ENCODE results near the gene ADSS1. TPM values are rescaled to one million over a fixed set of nuclear protein-coding genes. Genes with fewer than 3 reads are reported as not detected.

Gene ADSS1
- polyA plus RNA-seq, 1 of the 3 experiments (the other 2 are of a cell fraction), result 14.3 TPM

- Histone ChIP-seq H3F3A (replicated peaks; ENCODE audit: insufficient read depth) (no peaks in the 10 kb centered on the region), H3K9me3 (no peaks in the 10 kb centered on the region), H4K20me1 (ENCODE audit: insufficient read depth) (peaks cover 57% of the 10 kb centered on the region), H3K27me3 (ENCODE audit: insufficient read depth) (no peaks in the 10 kb centered on the region), H3K27ac (ENCODE audit: low read depth in 2 of 2, low read length in 1 of 2) (no peak overlapping the region), H2AFZ (ENCODE audit: low read depth) (no peak overlapping the region), H3K4me1 (ENCODE audit: control insufficient read depth in 1 of 2, insufficient read depth in 2 of 2, low read depth in 1 of 2, low read length in 1 of 2) (no peaks in the 10 kb centered on the region; a peak in 1 of 4 replicates), H3K9ac (no peak overlapping the region), H3K9me2 (no peaks in the 10 kb centered on the region), H3K4me3 (ENCODE audit: low read depth in 2 of 2, low read length in 1 of 2) (no peak overlapping the region), H3K4me2 (no peak overlapping the region), H3K79me2 (ENCODE audit: insufficient read depth) (peaks cover 46% of the 10 kb centered on the region), H3K36me3 (replicated peaks in 1 of 2; ENCODE audit: control insufficient read depth in 1 of 2, insufficient read depth in 2 of 2, low read length in 1 of 2) (peaks cover 0 to 38% of the 10 kb centered on the region in 2 experiments)
- POLR2A ChIA-PET, result no interaction called here
- 80% methylated on average over 1 of the region's 9 CpGs for WGBS (ENCODE audit: low lambda C conversion rate)
- CTCF ChIA-PET, result interaction anchor here (1.1 to 2.1 kb wide), 3 partner anchors 10 to 15 kb away, joined by 3 to 13 read pairs (median 6); no protein-coding TSS in a partner anchor
- DNase-seq, result no peak
- no peak for TF ChIP-seq SMC3 (IDR thresholded peaks at IDR 0.05; ENCODE audit: low read depth, low read length)
- no peak for TF ChIP-seq MXI1 (IDR thresholded peaks at IDR 0.05; ENCODE audit: low read depth, low read length)
- TF ChIP-seq, protein P1, sequence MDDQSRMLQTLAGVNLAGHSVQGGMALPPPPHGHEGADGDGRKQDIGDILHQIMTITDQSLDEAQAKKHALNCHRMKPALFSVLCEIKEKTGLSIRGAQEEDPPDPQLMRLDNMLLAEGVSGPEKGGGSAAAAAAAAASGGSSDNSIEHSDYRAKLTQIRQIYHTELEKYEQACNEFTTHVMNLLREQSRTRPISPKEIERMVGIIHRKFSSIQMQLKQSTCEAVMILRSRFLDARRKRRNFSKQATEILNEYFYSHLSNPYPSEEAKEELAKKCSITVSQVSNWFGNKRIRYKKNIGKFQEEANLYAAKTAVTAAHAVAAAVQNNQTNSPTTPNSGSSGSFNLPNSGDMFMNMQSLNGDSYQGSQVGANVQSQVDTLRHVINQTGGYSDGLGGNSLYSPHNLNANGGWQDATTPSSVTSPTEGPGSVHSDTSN (IDR thresholded peaks at IDR 0.05), result no peak
- no peak for TF ChIP-seq USF1 (IDR thresholded peaks at IDR 0.05; ENCODE audit: borderline replicate concordance, low read depth)
- TF ChIP-seq JUND (IDR thresholded peaks at IDR 0.05), result no peak
- no peak for TF ChIP-seq MAX (IDR thresholded peaks at IDR 0.05; ENCODE audit: low read depth)
- no peak for TF ChIP-seq FOSL2 (IDR thresholded peaks at IDR 0.05; ENCODE audit: borderline replicate concordance, low read depth)
- TF ChIP-seq RAD21 (IDR thresholded peaks at IDR 0.05; ENCODE audit: low read length), result no peak
- TF ChIP-seq EP300 (IDR thresholded peaks at IDR 0.05; ENCODE audit: borderline replicate concordance in 1 of 2, low read depth in 1 of 2, low read length in 1 of 2), result no peak
- no peak for TF ChIP-seq NFIC (IDR thresholded peaks at IDR 0.05; ENCODE audit: borderline replicate concordance)
- no peak for TF ChIP-seq CHD2 (IDR thresholded peaks at IDR 0.05; ENCODE audit: low read length, partially characterized antibody)
Measured at GRCh38 chr14:104784218-104784568, 60.2 kb downstream of the ADSS1 start.

- CTCF ChIA-PET, result interaction anchor here (0.8 to 2.1 kb wide), 5 partner anchors 10 to 36 kb away, joined by 3 to 13 read pairs (median 3); no protein-coding TSS in a partner anchor
- Histone ChIP-seq H4K20me1 (ENCODE audit: insufficient read depth) (peaks cover 65% of the 10 kb centered on the region), H3K9me3 (no peaks in the 10 kb centered on the region), H3F3A (replicated peaks; ENCODE audit: insufficient read depth) (no peaks in the 10 kb centered on the region), H3K9me2 (no peaks in the 10 kb centered on the region), H3K79me2 (ENCODE audit: insufficient read depth) (peaks cover 54% of the 10 kb centered on the region), H3K4me2 (no peak overlapping the region), H3K4me1 (ENCODE audit: control insufficient read depth in 1 of 2, insufficient read depth in 2 of 2, low read depth in 1 of 2, low read length in 1 of 2) (no peaks in the 10 kb centered on the region; a peak in 1 of 4 replicates), H3K4me3 (ENCODE audit: low read depth in 2 of 2, low read length in 1 of 2) (no peak overlapping the region), H3K36me3 (replicated peaks in 1 of 2; ENCODE audit: control insufficient read depth in 1 of 2, insufficient read depth in 2 of 2, low read length in 1 of 2) (peaks cover 0 to 35% of the 10 kb centered on the region in 2 experiments), H3K27me3 (ENCODE audit: insufficient read depth) (no peaks in the 10 kb centered on the region), H3K9ac (no peak overlapping the region), H2AFZ (ENCODE audit: low read depth) (no peak overlapping the region), H3K27ac (ENCODE audit: low read depth in 2 of 2, low read length in 1 of 2) (no peak overlapping the region)
- TF ChIP-seq, protein P2, sequence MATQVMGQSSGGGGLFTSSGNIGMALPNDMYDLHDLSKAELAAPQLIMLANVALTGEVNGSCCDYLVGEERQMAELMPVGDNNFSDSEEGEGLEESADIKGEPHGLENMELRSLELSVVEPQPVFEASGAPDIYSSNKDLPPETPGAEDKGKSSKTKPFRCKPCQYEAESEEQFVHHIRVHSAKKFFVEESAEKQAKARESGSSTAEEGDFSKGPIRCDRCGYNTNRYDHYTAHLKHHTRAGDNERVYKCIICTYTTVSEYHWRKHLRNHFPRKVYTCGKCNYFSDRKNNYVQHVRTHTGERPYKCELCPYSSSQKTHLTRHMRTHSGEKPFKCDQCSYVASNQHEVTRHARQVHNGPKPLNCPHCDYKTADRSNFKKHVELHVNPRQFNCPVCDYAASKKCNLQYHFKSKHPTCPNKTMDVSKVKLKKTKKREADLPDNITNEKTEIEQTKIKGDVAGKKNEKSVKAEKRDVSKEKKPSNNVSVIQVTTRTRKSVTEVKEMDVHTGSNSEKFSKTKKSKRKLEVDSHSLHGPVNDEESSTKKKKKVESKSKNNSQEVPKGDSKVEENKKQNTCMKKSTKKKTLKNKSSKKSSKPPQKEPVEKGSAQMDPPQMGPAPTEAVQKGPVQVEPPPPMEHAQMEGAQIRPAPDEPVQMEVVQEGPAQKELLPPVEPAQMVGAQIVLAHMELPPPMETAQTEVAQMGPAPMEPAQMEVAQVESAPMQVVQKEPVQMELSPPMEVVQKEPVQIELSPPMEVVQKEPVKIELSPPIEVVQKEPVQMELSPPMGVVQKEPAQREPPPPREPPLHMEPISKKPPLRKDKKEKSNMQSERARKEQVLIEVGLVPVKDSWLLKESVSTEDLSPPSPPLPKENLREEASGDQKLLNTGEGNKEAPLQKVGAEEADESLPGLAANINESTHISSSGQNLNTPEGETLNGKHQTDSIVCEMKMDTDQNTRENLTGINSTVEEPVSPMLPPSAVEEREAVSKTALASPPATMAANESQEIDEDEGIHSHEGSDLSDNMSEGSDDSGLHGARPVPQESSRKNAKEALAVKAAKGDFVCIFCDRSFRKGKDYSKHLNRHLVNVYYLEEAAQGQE (IDR thresholded peaks at IDR 0.05; ENCODE audit: low read depth, low read length), result no peak
- TF ChIP-seq, protein P3, sequence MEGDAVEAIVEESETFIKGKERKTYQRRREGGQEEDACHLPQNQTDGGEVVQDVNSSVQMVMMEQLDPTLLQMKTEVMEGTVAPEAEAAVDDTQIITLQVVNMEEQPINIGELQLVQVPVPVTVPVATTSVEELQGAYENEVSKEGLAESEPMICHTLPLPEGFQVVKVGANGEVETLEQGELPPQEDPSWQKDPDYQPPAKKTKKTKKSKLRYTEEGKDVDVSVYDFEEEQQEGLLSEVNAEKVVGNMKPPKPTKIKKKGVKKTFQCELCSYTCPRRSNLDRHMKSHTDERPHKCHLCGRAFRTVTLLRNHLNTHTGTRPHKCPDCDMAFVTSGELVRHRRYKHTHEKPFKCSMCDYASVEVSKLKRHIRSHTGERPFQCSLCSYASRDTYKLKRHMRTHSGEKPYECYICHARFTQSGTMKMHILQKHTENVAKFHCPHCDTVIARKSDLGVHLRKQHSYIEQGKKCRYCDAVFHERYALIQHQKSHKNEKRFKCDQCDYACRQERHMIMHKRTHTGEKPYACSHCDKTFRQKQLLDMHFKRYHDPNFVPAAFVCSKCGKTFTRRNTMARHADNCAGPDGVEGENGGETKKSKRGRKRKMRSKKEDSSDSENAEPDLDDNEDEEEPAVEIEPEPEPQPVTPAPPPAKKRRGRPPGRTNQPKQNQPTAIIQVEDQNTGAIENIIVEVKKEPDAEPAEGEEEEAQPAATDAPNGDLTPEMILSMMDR (IDR thresholded peaks at IDR 0.05), result no peak
- TF ChIP-seq RXRA (IDR thresholded peaks at IDR 0.05; ENCODE audit: borderline replicate concordance, low read depth) (no peak), NFIC (IDR thresholded peaks at IDR 0.05; ENCODE audit: borderline replicate concordance) (no peak)
- POLR2A ChIA-PET, result no interaction called here
- no peak for DNase-seq
- WGBS (ENCODE audit: low lambda C conversion rate), result 90% methylated on average over 11 of the region's 36 CpGs
Measured at GRCh38 chr14:104784846-104785707, 61.0 kb downstream of the ADSS1 start.

Measured in SK-N-SH (cell line).